ENCODE measurements around the gene ADGRL3. TPM values are rescaled to one million over a fixed set of nuclear protein-coding genes. Genes with fewer than 3 reads are reported as not detected.
"Not testable (repeated sequence)": the region's sequence is repeated elsewhere in the genome, so short reads cannot be mapped to it uniquely, and the experiment has no call there.

ADGRL3 gene
- polyA plus RNA-seq, 1 experiment = 0.35 TPM

DNA sequence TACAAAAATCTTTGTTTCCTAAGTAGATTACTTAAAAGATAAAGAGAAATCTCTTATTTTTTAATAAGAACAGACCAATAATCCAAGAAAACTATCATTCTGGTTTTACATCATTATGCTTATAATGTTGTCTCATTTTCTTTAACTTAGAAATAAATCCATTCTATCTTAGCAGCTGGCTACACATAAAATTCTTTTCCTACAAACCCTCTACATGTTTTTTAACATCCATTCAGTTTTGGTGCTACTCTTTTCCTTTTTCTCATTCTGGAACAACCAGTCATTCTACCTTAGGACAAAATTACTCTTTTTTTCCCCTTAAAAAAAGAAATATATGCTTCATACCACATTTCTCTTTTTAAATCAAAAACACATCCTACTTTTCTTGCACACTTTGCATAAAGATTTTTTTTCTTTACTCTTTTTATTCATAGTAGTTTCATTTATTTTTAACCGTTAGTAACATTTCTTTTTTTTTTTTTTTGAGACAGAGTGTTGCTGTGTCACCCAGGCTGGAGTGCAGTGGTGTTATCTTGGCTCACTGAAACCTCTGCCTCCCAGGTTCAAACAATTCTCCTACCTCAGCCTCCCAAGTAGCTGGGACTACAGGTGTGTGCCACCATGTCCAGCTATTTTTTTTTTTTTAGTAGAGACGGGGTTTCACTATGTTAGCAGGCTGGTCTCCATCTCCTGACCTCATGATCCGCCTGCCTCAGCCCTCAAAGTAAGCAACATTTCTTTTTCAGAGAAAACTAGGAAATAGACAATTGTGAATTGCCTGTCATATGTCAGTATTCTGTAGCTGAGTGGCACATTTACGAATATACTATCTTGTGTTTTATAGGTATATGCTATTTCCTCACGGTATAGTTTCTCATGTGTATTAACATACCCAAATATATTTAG is 562.8 kb downstream of the ADGRL3 start:
- Histone ChIP-seq H3K4me3 (ENCODE audit: low read depth, low read length) (no peak overlapping the region), H3K27me3 (ENCODE audit: control insufficient read depth, insufficient read depth, low read length) (no peaks in the 10 kb centered on the region), H3K27ac (ENCODE audit: low read depth, low read length) (no peak overlapping the region), H3K9me3 (ENCODE audit: control insufficient read depth, insufficient read depth, low read length) (peaks cover 6% of the 10 kb centered on the region; the same call in 1 of the 2 replicates)
- TF ChIP-seq, protein P1, sequence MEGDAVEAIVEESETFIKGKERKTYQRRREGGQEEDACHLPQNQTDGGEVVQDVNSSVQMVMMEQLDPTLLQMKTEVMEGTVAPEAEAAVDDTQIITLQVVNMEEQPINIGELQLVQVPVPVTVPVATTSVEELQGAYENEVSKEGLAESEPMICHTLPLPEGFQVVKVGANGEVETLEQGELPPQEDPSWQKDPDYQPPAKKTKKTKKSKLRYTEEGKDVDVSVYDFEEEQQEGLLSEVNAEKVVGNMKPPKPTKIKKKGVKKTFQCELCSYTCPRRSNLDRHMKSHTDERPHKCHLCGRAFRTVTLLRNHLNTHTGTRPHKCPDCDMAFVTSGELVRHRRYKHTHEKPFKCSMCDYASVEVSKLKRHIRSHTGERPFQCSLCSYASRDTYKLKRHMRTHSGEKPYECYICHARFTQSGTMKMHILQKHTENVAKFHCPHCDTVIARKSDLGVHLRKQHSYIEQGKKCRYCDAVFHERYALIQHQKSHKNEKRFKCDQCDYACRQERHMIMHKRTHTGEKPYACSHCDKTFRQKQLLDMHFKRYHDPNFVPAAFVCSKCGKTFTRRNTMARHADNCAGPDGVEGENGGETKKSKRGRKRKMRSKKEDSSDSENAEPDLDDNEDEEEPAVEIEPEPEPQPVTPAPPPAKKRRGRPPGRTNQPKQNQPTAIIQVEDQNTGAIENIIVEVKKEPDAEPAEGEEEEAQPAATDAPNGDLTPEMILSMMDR (IDR thresholded peaks at IDR 0.05; ENCODE audit: low read depth, low read length) = no peak
- DNase-seq (ENCODE audit: low read depth, low spot score) = no peak
- ChIA-PET POLR2A (no interaction called here), CTCF (no interaction called here)

DNA sequence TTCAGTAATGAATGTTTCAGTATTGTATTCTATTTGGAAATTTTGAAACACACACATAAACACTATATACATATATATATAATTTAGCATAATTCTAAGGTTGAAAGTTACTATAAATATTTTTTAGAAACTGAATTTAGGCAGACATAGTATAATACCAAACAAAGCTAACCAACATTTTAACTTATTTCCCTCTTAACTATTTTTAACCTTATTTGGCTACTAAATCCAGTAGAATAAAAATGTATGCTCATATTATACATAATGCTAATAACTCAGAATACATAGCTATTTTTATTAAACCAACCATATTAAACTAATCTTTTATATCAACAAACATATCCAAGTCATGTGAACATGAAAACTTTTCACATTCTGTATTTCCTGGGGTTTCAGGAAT is 563.6 kb downstream of the ADGRL3 start:
- Histone ChIP-seq H3K9me3 (ENCODE audit: control insufficient read depth, insufficient read depth, low read length) (peaks cover 6% of the 10 kb centered on the region; the same call in 1 of the 2 replicates), H3K27me3 (ENCODE audit: control insufficient read depth, insufficient read depth, low read length) (no peaks in the 10 kb centered on the region), H3K4me3 (ENCODE audit: low read depth, low read length) (no peak overlapping the region), H3K27ac (ENCODE audit: low read depth, low read length) (no peak overlapping the region)
- CTCF ChIA-PET = no interaction called here
- TF ChIP-seq, protein P1 (IDR thresholded peaks at IDR 0.05; ENCODE audit: low read depth, low read length) = no peak
- no peak for DNase-seq (ENCODE audit: low read depth, low spot score)
- POLR2A ChIA-PET = no interaction called here

DNA sequence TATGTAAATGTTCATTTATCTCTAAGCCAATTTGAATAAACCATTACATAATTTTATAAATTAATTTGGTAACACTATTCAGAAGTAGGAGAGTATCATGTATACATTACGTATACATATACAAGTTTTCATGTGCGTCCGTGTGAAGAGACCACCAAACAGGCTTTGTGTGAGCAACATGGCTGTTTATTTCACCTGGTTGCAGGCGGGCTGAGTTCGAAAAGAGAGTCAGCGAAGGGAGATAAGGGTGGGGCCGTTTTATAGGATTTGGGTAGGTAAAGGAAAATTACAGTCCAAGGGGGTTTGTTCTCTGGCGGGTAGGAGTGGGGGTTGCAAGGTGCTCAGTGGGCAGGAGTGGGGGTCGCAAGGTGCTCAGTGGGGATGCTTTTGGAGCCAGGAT is 564.0 kb downstream of the ADGRL3 start:
- H3K9me3 ChIP-seq (ENCODE audit: control insufficient read depth, insufficient read depth, low read length); H3K4me3 ChIP-seq (ENCODE audit: low read depth, low read length); CTCF ChIA-PET; POLR2A ChIA-PET; DNase-seq (ENCODE audit: low read depth, low spot score); H3K27me3 ChIP-seq (ENCODE audit: control insufficient read depth, insufficient read depth, low read length); H3K27ac ChIP-seq (ENCODE audit: low read depth, low read length): not testable (repeated sequence)

DNA sequence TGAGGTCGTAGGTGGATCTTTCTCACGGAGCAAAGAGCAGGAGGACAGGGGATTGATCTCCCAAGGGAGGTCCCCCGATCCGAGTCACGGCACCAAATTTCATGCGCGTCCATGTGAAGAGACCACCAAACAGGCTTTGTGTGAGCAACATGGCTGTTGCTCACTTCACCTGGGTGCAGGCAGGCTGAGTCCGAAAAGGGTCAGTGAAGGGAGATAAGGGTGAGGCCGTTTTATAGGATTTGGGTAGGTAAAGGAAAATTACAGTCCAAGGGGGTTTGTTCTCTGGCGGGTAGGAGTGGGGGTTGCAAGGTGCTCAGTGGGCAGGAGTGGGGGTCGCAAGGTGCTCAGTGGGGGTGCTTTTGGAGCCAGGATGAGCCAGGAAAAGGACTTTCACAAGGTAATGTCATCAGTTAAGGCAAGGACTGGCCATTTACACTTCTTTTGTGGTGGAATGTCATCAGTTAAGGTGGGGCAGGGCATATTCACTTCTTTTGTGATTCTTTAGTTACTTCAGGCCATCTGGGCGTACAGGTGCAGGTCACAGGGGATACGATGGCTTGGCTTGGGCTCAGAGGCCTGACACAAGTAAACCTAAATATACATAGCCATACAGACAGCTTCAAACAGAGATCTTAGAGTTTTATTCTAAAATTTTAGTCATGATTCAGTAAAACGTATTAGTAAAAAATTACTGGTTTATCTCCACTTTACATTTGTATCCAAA is 569.5 kb downstream of the ADGRL3 start:
- H3K27ac ChIP-seq (ENCODE audit: low read depth, low read length); POLR2A ChIA-PET; DNase-seq (ENCODE audit: low read depth, low spot score); H3K27me3 ChIP-seq (ENCODE audit: control insufficient read depth, insufficient read depth, low read length); H3K9me3 ChIP-seq (ENCODE audit: control insufficient read depth, insufficient read depth, low read length); CTCF ChIA-PET; H3K4me3 ChIP-seq (ENCODE audit: low read depth, low read length): not testable (repeated sequence)

DNA sequence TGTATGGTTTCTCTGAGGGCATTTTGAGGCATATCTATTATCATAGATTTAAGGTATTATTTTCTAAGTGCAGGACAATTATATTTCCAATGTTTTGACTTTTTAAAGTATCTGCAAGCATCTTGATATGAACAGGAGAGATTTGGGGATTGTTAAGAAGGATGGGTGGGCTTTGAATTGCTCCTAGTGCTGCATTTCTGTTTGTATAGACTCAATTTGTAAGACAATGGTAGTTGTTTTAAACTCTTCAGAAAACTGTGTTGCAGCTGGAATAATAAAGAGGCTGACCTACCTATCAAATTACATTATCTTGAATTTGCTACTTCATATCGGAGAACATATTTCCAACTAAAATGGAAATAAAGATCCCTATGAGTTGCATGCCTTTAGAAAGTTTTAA is 570.3 kb downstream of the ADGRL3 start:
- CTCF ChIA-PET = no interaction called here

More for the DNA sequence above, 570.3 kb downstream of the ADGRL3 start:
- POLR2A ChIA-PET = no interaction called here
- DNase-seq (ENCODE audit: low read depth, low spot score) = no peak
- H3K9me3 ChIP-seq (ENCODE audit: control insufficient read depth, insufficient read depth, low read length) = no peaks in the 10 kb centered on the region
- H3K27ac ChIP-seq (ENCODE audit: low read depth, low read length) = no peak overlapping the region
- TF ChIP-seq, protein P1 (IDR thresholded peaks at IDR 0.05; ENCODE audit: low read depth, low read length) = no peak
- H3K27me3 ChIP-seq (ENCODE audit: control insufficient read depth, insufficient read depth, low read length) = no peaks in the 10 kb centered on the region
- H3K4me3 ChIP-seq (ENCODE audit: low read depth, low read length) = no peak overlapping the region
